ENCODE results near the gene GNA12.
"Not testable (repeated sequence)": the region's sequence is repeated elsewhere in the genome, so short reads cannot be mapped to it uniquely, and the experiment has no call there.

The GNA12 gene

DNA sequence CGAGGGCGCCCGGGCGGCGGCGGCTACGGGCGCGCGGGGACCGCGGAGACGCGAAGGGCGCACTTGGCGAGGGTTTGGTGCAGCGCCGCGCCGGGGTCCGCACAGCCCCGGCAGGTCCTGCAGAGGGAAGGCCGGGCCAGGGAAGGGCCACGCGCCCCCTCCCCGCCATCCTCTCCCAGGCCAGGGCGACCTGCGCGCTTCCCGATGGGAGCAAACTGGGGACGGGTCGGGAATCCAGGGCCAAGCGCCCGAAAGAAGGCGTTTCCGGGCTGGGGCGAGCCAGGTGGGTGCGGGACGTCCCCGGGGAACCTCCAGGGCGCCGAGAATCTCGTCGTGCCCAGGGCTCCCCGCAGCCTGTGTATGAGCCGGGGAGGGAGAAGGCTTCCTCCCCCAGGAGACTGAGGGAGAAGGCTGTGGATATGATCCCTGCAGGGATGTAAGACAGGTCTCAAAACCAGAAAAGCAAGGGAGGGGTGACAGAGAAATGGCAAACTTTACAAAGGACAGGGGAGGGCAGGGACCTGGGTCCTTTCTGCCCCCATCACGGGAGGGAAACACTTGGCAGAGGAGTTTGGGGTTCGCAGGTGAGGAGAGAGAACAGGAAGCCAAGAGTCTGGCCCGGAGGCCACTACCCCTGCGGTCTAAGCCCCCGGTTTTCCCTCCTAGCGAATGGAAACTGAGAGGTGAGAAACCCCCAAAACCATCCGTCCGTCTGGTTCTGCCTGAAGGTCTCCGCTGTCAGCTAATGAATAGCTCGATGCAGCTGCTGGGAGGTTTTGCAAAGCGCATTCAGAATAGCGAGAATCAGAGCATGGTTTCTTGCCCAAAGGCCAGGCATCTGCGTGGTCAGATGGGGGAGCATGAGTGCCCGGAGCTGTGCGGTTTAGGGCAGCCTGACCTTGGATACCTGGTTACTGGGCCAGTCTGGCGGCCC is 155.4 kb downstream of the GNA12 start:
- H3K27me3 ChIP-seq (replicated peaks; ENCODE audit: control insufficient read depth, insufficient read depth, low read length): peaks cover 10% of the 10 kb centered on the region
- peak; percentile 36 for DNase-seq (ENCODE audit: low read depth)
- no peaks in the 10 kb centered on the region for H3K36me3 ChIP-seq (ENCODE audit: control insufficient read depth, insufficient read depth, low read length, severe bottlenecking)
- peaks cover 9% of the 10 kb centered on the region for H3K4me1 ChIP-seq (ENCODE audit: control insufficient read depth, insufficient read depth, low read length)
- no peaks in the 10 kb centered on the region for H3K9me3 ChIP-seq (ENCODE audit: control insufficient read depth, low read length)
- no peak overlapping the region for H3K4me3 ChIP-seq (ENCODE audit: low read length)
- no peak overlapping the region for H3K9ac ChIP-seq (ENCODE audit: low read length)

DNA sequence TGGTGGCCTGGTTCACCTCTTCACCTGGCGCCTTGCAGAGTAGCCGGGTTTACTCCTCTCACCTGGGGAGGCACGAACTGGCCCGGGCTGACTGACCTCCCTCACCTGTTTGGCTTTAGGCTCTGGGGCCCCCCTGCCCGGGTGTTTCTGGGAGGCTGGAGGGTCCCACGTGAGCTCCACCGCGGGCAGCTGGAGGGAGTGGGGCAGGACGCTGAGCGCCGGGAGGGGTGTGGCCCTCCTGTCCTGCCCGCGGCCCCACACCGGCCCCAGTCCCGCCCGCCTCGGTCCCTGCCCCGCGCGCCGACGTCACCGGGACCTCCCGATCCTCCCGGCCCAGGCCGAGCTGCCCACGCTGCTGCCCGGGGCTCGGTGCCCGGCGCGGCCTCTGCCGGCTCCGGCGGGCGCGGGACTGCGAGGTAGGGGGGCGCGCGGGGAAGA is 156.2 kb downstream of the GNA12 start, which contains the start of gene AMZ1:
AMZ1 (plus strand) TSS at position 322 of the 438 bp plus-strand sequence. CDS start 12,250 bp downstream, outside the sequence.
- Histone ChIP-seq H3K36me3 (ENCODE audit: control insufficient read depth, insufficient read depth, low read length, severe bottlenecking) (no peaks in the 10 kb centered on the region), H3K4me3 (ENCODE audit: low read length) (no peak within 1 kb of the TSS), H3K9me3 (ENCODE audit: control insufficient read depth, low read length) (no peaks in the 10 kb centered on the region), H3K9ac (ENCODE audit: low read length) (no peak within 1 kb of the TSS), H3K4me1 (ENCODE audit: control insufficient read depth, insufficient read depth, low read length) (peaks cover 9% of the 10 kb centered on the region), H3K27me3 (replicated peaks; ENCODE audit: control insufficient read depth, insufficient read depth, low read length) (peaks cover 10% of the 10 kb centered on the region)
- peak; percentile 72 for DNase-seq (ENCODE audit: low read depth)

GRCh38 chr7:2687338-2687869 is 156.7 kb downstream of the GNA12 start:
- peaks cover 10% of the 10 kb centered on the region for H3K27me3 ChIP-seq (replicated peaks; ENCODE audit: control insufficient read depth, insufficient read depth, low read length)
- no peaks in the 10 kb centered on the region for H3K36me3 ChIP-seq (ENCODE audit: control insufficient read depth, insufficient read depth, low read length, severe bottlenecking)
- H3K9ac ChIP-seq (ENCODE audit: low read length): no peak overlapping the region
- H3K4me3 ChIP-seq (ENCODE audit: low read length): no peak overlapping the region
- H3K9me3 ChIP-seq (ENCODE audit: control insufficient read depth, low read length): no peaks in the 10 kb centered on the region
- peak; percentile 71 for DNase-seq (ENCODE audit: low read depth)
- peaks cover 9% of the 10 kb centered on the region for H3K4me1 ChIP-seq (ENCODE audit: control insufficient read depth, insufficient read depth, low read length)

DNA sequence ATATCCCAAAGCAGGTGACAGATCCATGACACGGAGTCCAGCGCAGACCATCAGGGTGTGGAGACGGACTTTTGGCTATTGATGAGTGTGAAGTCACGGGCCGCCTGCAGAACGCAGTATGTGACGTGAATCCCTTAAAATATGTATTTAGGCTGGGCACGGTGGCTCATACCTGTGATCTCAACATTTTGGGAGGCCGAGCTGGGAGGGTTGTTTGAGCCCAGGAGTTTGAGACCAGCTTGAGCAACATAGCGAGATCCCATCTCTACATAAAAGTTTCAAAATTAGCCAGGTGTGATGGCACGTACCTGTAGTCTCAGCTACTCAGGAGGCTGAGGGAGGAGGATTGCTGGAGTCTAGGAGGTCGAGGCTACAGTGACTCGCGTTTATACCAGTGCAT is 158.0 kb downstream of the GNA12 start:
- no peak overlapping the region for H3K4me3 ChIP-seq (ENCODE audit: low read length)
- no peak for DNase-seq (ENCODE audit: low read depth)
- H3K4me1 ChIP-seq (ENCODE audit: control insufficient read depth, insufficient read depth, low read length): peaks cover 9% of the 10 kb centered on the region
- H3K9ac ChIP-seq (ENCODE audit: low read length): no peak overlapping the region
- no peaks in the 10 kb centered on the region for H3K36me3 ChIP-seq (ENCODE audit: control insufficient read depth, insufficient read depth, low read length, severe bottlenecking)
- H3K9me3 ChIP-seq (ENCODE audit: control insufficient read depth, low read length): no peaks in the 10 kb centered on the region
- peaks cover 14% of the 10 kb centered on the region for H3K27me3 ChIP-seq (replicated peaks; ENCODE audit: control insufficient read depth, insufficient read depth, low read length)

DNA sequence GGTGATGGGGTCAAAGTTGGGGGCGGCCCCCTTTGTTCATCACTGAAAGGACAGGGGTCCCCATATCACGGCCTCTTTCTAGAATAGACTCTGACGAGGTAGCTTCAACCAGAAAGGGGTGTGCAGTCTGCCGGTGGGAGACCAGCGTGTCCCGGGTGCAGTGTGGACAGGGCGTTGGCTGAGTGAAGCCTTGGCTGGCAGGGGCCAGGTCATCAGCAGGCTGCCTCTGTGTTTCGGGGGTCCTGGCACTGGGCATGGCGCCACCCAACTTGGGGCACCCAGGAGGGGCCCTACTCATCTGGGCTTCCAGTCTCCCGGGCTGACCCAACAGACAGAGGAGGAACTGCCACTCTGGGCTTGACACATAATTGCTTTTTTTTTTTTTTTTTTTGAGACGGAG is 159.6 kb downstream of the GNA12 start:
- Histone ChIP-seq H3K4me1 (ENCODE audit: control insufficient read depth, insufficient read depth, low read length) (peaks cover 5% of the 10 kb centered on the region), H3K27me3 (replicated peaks; ENCODE audit: control insufficient read depth, insufficient read depth, low read length) (peaks cover 20% of the 10 kb centered on the region), H3K9ac (ENCODE audit: low read length) (no peak overlapping the region), H3K4me3 (ENCODE audit: low read length) (no peak overlapping the region), H3K36me3 (ENCODE audit: control insufficient read depth, insufficient read depth, low read length, severe bottlenecking) (no peaks in the 10 kb centered on the region), H3K9me3 (ENCODE audit: control insufficient read depth, low read length) (no peaks in the 10 kb centered on the region)
- no peak for DNase-seq (ENCODE audit: low read depth)

- H3K27me3 ChIP-seq (replicated peaks; ENCODE audit: control insufficient read depth, insufficient read depth, low read length): peaks cover 14% of the 10 kb centered on the region
- H3K36me3 ChIP-seq (ENCODE audit: control insufficient read depth, insufficient read depth, low read length, severe bottlenecking): no peaks in the 10 kb centered on the region
- no peak overlapping the region for H3K9ac ChIP-seq (ENCODE audit: low read length)
- H3K9me3 ChIP-seq (ENCODE audit: control insufficient read depth, low read length): no peaks in the 10 kb centered on the region
- H3K4me3 ChIP-seq (ENCODE audit: low read length): no peak overlapping the region
- H3K4me1 ChIP-seq (ENCODE audit: control insufficient read depth, insufficient read depth, low read length): no peaks in the 10 kb centered on the region
- no peak for DNase-seq (ENCODE audit: low read depth)
These were observed 161.9 kb downstream of the GNA12 start for GRCh38 chr7:2681929-2682799.

GRCh38 chr7:2680792-2681490 is 163.2 kb downstream of the GNA12 start:
- no peak overlapping the region for H3K9ac ChIP-seq (ENCODE audit: low read length)
- H3K4me1 ChIP-seq (ENCODE audit: control insufficient read depth, insufficient read depth, low read length): no peaks in the 10 kb centered on the region
- H3K9me3 ChIP-seq (ENCODE audit: control insufficient read depth, low read length): no peaks in the 10 kb centered on the region
- no peaks in the 10 kb centered on the region for H3K36me3 ChIP-seq (ENCODE audit: control insufficient read depth, insufficient read depth, low read length, severe bottlenecking)
- no peak overlapping the region for H3K4me3 ChIP-seq (ENCODE audit: low read length)
- peaks cover 12% of the 10 kb centered on the region for H3K27me3 ChIP-seq (replicated peaks; ENCODE audit: control insufficient read depth, insufficient read depth, low read length)
- peak; percentile 88 for DNase-seq (ENCODE audit: low read depth)

- H3K9me3 ChIP-seq (ENCODE audit: control insufficient read depth, low read length): peaks cover 3% of the 10 kb centered on the region
- H3K4me3 ChIP-seq (ENCODE audit: low read length): no peak overlapping the region
- peaks cover 10% of the 10 kb centered on the region for H3K27me3 ChIP-seq (replicated peaks; ENCODE audit: control insufficient read depth, insufficient read depth, low read length)
- H3K36me3 ChIP-seq (ENCODE audit: control insufficient read depth, insufficient read depth, low read length, severe bottlenecking): no peaks in the 10 kb centered on the region
- DNase-seq (ENCODE audit: low read depth): no peak
- H3K4me1 ChIP-seq (ENCODE audit: control insufficient read depth, insufficient read depth, low read length): no peaks in the 10 kb centered on the region
- no peak overlapping the region for H3K9ac ChIP-seq (ENCODE audit: low read length)
These were observed 163.9 kb downstream of the GNA12 start for GRCh38 chr7:2680256-2680655.

DNA sequence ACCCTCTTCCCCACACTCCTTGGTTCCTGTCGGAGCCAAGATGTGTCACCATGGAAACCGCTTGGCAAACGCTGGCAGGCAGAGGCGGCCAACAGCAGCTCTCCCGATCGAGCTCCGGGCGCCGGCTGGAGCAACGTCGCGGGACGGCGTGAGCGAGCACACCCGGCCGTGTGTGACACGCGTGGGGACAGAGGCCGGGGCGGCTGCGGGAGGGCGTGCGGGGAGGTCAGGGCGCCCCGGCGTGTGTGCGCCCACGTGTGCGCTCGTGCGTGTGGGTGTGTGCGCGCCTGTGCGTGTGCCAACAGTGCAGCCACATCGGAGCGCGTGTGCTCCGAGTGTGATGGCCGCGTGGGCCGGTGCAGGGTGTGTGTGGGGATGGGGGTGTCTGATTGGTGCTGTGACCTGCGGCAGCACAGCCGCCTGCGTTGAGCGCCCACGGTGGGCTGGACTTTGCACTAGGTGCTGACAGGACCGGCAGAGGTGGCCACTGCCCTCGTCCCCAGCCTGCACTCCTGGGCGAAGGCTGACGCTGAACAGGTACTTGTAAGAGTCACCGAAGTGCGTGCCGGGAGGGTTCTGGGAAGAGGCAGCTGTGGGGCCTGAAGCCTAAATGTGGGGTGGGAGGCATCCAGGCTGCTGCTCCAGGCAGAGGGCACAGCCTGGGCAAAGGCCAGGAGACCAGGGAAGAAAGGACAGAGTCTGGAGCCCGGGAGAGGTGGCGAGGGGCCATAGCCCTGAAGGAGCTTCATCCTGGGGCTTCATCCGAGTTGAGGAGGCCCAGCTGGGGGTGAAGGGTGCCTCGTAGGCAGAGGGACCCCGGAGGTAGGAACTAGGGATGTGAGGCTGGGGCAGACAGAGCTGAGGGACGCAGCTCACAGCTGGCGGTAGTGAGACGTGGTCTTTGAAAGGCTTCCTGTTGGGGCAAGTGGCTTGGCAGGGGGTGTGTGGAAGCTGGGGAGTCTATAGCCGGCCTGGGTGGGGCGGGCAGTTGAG is 164.7 kb downstream of the GNA12 start:
- H3K9ac ChIP-seq (ENCODE audit: low read length); H3K9me3 ChIP-seq (ENCODE audit: control insufficient read depth, low read length); H3K4me3 ChIP-seq (ENCODE audit: low read length); DNase-seq (ENCODE audit: low read depth); H3K4me1 ChIP-seq (ENCODE audit: control insufficient read depth, insufficient read depth, low read length); H3K36me3 ChIP-seq (ENCODE audit: control insufficient read depth, insufficient read depth, low read length, severe bottlenecking): not testable (repeated sequence)
- H3K27me3 ChIP-seq (replicated peaks; ENCODE audit: control insufficient read depth, insufficient read depth, low read length): peaks cover 10% of the 10 kb centered on the region

DNA sequence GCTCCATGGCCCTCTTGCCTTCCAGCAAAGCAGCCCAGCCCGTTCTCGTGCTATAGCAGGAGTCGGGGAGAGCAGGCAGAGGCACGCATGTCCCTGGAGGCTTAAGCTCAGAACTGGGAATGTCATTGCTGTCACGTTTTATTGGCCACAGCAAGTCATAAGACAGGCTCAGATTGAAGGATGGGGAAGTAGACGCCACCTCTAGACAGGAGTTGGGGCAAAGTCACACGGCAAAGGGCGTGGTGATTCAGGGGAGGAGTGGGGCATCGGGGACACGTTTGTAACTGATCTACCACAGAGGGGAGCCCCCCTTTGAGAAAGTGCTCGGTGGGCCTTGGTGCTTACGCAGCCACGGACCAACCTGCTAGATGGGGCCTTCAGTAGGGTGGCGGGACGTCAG is 165.7 kb downstream of the GNA12 start:
- H3K27me3 ChIP-seq (replicated peaks; ENCODE audit: control insufficient read depth, insufficient read depth, low read length): peaks cover 10% of the 10 kb centered on the region
- not testable (repeated sequence) for H3K9me3 ChIP-seq (ENCODE audit: control insufficient read depth, low read length); H3K36me3 ChIP-seq (ENCODE audit: control insufficient read depth, insufficient read depth, low read length, severe bottlenecking); H3K4me3 ChIP-seq (ENCODE audit: low read length); H3K4me1 ChIP-seq (ENCODE audit: control insufficient read depth, insufficient read depth, low read length); DNase-seq (ENCODE audit: low read depth); H3K9ac ChIP-seq (ENCODE audit: low read length)
